ENCODE measurements around the gene GBF1. TPM values are rescaled to one million over a fixed set of nuclear protein-coding genes. Genes with fewer than 3 reads are reported as not detected.

The GBF1 gene
- total and polyA plus RNA-seq, 10 of the 15 experiments (the other 5 are each of a cell fraction or from before 2014, with no cell fraction given), result 0.82 to 42.0 (median 21.8) TPM

GRCh38 chr10:102406815-102407214 is 161.5 kb downstream of the GBF1 start:
- Histone ChIP-seq H3K4me3 (no peak overlapping the region), H3K4me2 (ENCODE audit: control insufficient read depth, insufficient read depth) (no peak overlapping the region), H4K20me1 (ENCODE audit: control insufficient read depth, insufficient read depth) (peaks cover 4% of the 10 kb centered on the region; the same call in 1 of the 2 replicates), H3K79me2 (ENCODE audit: control insufficient read depth, insufficient read depth, low read length) (no peaks in the 10 kb centered on the region), H3K4me1 (ENCODE audit: control insufficient read depth, insufficient read depth, low read length) (no peaks in the 10 kb centered on the region), H3K27me3 (replicated peaks in 1 of 2; ENCODE audit: control insufficient read depth in 2 of 2, insufficient read depth in 2 of 2, low read length in 1 of 2) (peaks cover 17 to 21% of the 10 kb centered on the region in 2 experiments), H3K9me3 (replicated peaks; ENCODE audit: control insufficient read depth, insufficient read depth, low read length) (no peaks in the 10 kb centered on the region), H3K36me3 (ENCODE audit: control insufficient read depth in 2 of 2, insufficient read depth in 2 of 2, low read length in 1 of 2) (peaks cover 3 to 7% of the 10 kb centered on the region in 2 experiments; a peak in 3 of 4 replicates), H3K27ac (ENCODE audit: control insufficient read depth, insufficient read depth) (no peak overlapping the region), H3K9ac (ENCODE audit: control insufficient read depth, insufficient read depth, low read length) (no peak overlapping the region), H2AFZ (ENCODE audit: control insufficient read depth, low read depth, low read length) (no peak overlapping the region)
- BruUV-seq (replicated peaks), result no TSS peak
- no peak for DNase-seq (ENCODE audit: low read depth, low spot score)
- no CpG with 5 or more reads among the region's 2 CpGs for WGBS (ENCODE audit: insufficient coverage, insufficient replicate concordance, low lambda C conversion rate, missing lambda C conversion rate)
- ATAC-seq, result no peak
- no peak for FAIRE-seq
- ChIA-PET RAD21 (ENCODE audit: unreplicated experiment) (interaction anchor here (0.7 to 1.3 kb wide), 4 partner anchors 14 to 157 kb away, joined by 3 to 4 read pairs (median 3); partner anchors contain the start of gene FBXL15), SMC1A (ENCODE audit: uncharacterized antibody, unreplicated experiment) (interaction anchor here (1.6 kb wide), 1 partner anchor 13 kb away, joined by 5 read pairs; no protein-coding TSS in a partner anchor), CTCF (interaction anchor here (0.8 to 12.1 kb wide), 5 partner anchors 13 to 237 kb away, joined by 5 to 69 read pairs (median 5); no protein-coding TSS in a partner anchor), POLR2A (interaction anchor here (0.6 kb wide), 2 partner anchors 46 to 50 kb away, joined by 4 read pairs; no protein-coding TSS in a partner anchor)
- intact Hi-C loops (cut with micrococcal nuclease; ENCODE audit: unreplicated experiment), result no loop called here
- in situ Hi-C loops (cut with MboI), result loop anchor here (5.0 kb wide), 1 partner anchor 180 kb away; the partner anchor contains the start of gene ELOVL3
- TF ChIP-seq NRF1 (conservative IDR thresholded peaks at IDR 0.05; ENCODE audit: low read depth, low read length) (no peak), MTA3 (IDR thresholded peaks at IDR 0.05; ENCODE audit: borderline replicate concordance, low read length) (0 out of 2 replicates have a peak, but pooled peaks have one; percentile 8)

DNA sequence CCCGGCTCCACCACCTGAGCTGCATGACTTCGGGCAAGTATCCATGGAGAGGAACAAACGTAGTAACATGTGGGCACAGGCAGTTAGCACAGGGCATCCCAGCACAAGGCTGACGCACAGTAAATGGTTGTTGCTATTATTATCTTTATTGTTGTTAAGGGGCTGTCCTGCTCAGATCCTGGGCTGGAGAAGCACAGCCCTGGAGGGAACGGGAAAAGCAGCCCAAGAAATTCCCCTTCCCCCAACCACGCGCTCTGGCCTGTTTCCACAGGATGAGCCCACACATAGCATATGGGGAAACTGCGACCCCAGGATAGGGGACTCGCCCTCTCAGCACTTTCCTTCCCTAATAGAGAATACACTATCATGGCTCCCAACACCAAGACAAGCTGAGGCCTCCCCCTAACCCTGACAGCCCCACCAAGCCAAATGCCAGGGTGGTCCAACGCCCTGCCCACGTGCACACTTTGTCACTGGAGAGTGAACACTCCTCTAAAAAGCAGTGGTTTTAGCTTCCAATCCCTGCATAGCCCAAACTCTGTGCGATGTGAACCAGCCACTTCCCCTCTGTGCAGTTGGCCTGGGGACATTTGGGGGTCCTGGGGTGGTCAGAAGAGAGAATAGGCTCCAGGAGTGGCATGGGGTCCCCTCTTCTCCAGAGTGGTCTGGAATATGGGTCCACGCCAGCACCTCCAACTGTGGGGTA is 162.2 kb downstream of the GBF1 start:
- WGBS (ENCODE audit: insufficient coverage, insufficient replicate concordance, low lambda C conversion rate, missing lambda C conversion rate), result 46% methylated on average over 13 of the region's 13 CpGs
- in situ Hi-C loops (cut with MboI) (loop anchor here (5.0 kb wide), 1 partner anchor 180 kb away; the partner anchor contains the start of gene ELOVL3), intact Hi-C loops (cut with micrococcal nuclease; ENCODE audit: unreplicated experiment) (no loop called here)
- peaks cover 1% of the 10 kb centered on the region for H3K4me1 ChIP-seq (ENCODE audit: control insufficient read depth, insufficient read depth, low read length)
- FAIRE-seq, result no peak
- H3K4me2 ChIP-seq (ENCODE audit: control insufficient read depth, insufficient read depth), result no peak overlapping the region
- CTCF ChIA-PET, result interaction anchor here (0.6 to 2.4 kb wide), 2 partner anchors 14 to 67 kb away, joined by 3 to 6 read pairs; no protein-coding TSS in a partner anchor
- no peak overlapping the region for H3K4me3 ChIP-seq
- H3K27me3 ChIP-seq (replicated peaks in 1 of 2; ENCODE audit: control insufficient read depth in 2 of 2, insufficient read depth in 2 of 2, low read length in 1 of 2), result peaks cover 17 to 21% of the 10 kb centered on the region in 2 experiments
- no peaks in the 10 kb centered on the region for H3K79me2 ChIP-seq (ENCODE audit: control insufficient read depth, insufficient read depth, low read length)
- RAD21 ChIA-PET (ENCODE audit: unreplicated experiment), result interaction anchor here (1.0 to 1.3 kb wide), 2 partner anchors 13 to 67 kb away, joined by 3 to 4 read pairs; partner anchors contain the start of gene FBXL15
- no peak overlapping the region for H3K9ac ChIP-seq (ENCODE audit: control insufficient read depth, insufficient read depth, low read length)
- H4K20me1 ChIP-seq (ENCODE audit: control insufficient read depth, insufficient read depth), result peaks cover under 1% of the 10 kb centered on the region; the same call in 1 of the 2 replicates
- H3K27ac ChIP-seq (ENCODE audit: control insufficient read depth, insufficient read depth), result no peak overlapping the region
- H3K9me3 ChIP-seq (replicated peaks; ENCODE audit: control insufficient read depth, insufficient read depth, low read length), result no peaks in the 10 kb centered on the region
- H2AFZ ChIP-seq (ENCODE audit: control insufficient read depth, low read depth, low read length), result no peak overlapping the region
- SMC1A ChIA-PET (ENCODE audit: uncharacterized antibody, unreplicated experiment), result no interaction called here
- POLR2A ChIA-PET, result interaction anchor here (0.6 kb wide), 1 partner anchor 49 kb away, joined by 4 read pairs; no protein-coding TSS in a partner anchor
- peaks cover under 1 to 3% of the 10 kb centered on the region in 2 experiments; a peak in 3 of 4 replicates for H3K36me3 ChIP-seq (ENCODE audit: control insufficient read depth in 2 of 2, insufficient read depth in 2 of 2, low read length in 1 of 2)
- no TSS peak for BruUV-seq (replicated peaks)
- ATAC-seq, result no peak
- TF ChIP-seq ZNF24 (IDR thresholded peaks at IDR 0.05) (no peak), POLR2AphosphoS5 (IDR thresholded peaks at IDR 0.05; ENCODE audit: low read length) (peak; percentile 42; the same call in 1 of the 2 replicates), RB1 (IDR thresholded peaks at IDR 0.05; ENCODE audit: borderline replicate concordance) (no peak), FOXM1 (IDR thresholded peaks at IDR 0.05; ENCODE audit: low read depth, low read length) (no peak), ELK1 (IDR thresholded peaks at IDR 0.05; ENCODE audit: low read depth, low read length) (no peak), ZNF274 (IDR thresholded peaks at IDR 0.05; ENCODE audit: insufficient read depth, insufficient read length) (no peak), SPI1 (IDR thresholded peaks at IDR 0.05; ENCODE audit: borderline replicate concordance, insufficient read depth, low read depth, low read length) (peak; percentile 7; the same call in 1 of the 2 replicates)
- no peak for DNase-seq (ENCODE audit: low read depth, low spot score)

All from GM12878 (cell line).